HG02852 (cell line): ENCODE measurements around the gene ACE2.

Source experiments
- ATAC-seq: cut with Tn5 transposase; IDR thresholded peaks from one replicate; pipeline ENCODE4 v1.9.1; 2021; ENCODE audit warnings: mild to moderate bottlenecking, moderate library complexity; ENCODE audit not compliant: unreplicated experiment

The ACE2 gene

DNA sequence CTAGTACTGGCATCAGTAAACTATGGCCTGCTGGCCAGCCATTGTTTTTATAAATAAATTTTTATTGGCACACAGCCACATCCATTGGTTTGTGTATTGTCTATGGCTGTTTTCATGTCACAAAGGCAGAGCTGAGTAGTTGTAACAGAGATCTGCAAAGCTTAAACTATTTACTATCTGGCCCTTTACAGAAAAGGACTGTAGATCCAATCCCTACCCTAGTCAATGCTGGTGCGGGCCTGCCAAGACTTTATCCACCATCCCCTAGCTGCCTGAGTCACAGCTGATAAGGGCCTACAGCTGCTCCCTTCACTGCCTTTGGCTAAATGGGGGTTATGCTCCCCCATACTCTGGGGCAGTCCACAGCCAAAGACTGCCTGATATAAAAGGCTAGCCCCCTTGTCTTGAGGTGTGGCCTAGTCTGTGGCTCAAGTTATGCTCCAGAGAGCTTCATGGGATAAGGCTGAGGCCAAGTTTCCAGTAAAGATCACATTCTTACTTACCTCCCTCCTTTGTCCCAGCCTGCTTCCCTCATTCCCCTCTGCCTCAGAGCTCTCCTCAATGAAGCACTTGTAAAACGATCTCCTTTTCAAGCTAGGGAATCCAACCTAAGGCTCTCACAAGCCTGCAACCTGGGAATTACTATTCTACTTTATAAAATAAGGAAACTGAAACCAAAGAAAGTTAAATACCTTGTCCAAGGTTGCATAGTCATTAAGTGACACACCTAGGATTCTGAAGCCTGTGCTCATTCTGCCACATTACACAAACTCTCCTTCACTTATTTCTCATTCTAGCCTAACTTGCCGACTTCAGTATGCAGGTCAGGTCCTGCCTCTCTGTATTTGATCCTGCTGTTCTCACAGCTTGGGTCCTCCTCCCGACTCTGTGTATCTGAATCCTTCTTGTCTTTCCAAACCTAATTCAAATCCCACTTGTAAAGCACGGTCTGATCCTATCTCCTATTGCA is 20.7 kb downstream of the ACE2 start:
- ATAC-seq, result no peak

GRCh38 chrX:15576019-15576418 is 24.7 kb downstream of the ACE2 start:
- no peak for ATAC-seq

GRCh38 chrX:15574017-15574416 is 26.7 kb downstream of the ACE2 start:
- ATAC-seq, result no peak

DNA sequence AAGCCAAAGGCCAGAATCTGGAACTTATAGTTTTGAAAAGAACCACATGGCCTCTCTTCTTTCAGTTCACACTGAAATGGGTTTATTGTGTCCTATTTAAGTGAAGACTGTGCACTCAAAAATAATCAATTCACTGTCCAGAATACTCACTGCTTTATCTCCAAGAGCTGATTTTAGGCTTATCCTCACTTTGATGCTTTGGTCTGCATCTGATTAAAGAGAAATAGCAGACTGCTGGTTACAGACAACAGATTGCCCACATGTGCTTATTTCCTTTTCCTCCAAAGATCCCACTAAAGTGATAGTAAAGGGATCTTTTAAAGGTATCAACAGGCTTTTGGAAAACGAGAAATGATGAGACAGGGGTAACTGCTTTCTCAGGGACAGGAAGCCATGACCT is 30.6 kb downstream of the ACE2 start:
- ATAC-seq, result no peak

GRCh38 chrX:15567886-15568616 is 32.7 kb downstream of the ACE2 start:
- no peak for ATAC-seq

- no peak for ATAC-seq
Measured at GRCh38 chrX:15567267-15567666, 33.5 kb downstream of the ACE2 start.

DNA sequence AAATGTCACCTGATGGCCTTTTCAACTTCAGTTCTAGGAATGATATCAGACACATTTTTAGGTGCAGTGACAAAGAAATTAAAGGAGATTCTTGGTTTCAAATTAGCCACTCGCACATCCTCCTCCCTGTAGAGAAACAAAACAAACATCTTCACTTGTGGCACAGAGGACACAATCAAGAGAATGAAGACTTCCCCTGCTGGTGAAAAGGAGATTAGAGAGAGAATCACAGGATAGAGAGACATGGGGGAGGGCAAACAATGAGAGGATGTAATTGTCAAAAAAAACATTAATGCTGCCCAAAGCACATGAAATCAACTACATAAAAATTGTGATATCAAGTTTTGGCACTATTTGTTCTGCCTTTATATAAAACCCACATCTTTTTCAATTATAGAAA is 34.5 kb downstream of the ACE2 start:
- no peak for ATAC-seq

- peak; percentile 61 for ATAC-seq
Measured at GRCh38 chrX:15564981-15565579, 35.7 kb downstream of the ACE2 start.

DNA sequence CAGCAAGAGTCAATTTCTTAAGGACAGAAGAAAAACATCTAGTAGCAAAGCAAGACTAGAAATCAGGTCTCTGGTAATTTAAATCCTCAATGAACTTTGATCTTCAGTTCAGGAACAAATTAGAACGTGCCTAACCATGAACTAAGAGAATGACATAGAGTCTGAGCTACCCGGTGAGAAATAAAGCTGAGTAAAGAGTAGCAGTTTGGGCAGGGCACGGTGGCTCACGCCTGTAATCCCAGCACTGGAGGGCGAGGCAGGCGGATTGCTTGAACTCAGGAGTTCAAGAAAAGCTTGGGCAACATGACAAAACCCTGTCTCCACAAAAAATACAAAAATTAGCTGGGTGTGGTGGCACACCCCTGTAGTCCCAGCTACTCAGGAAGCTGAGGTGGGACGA is 37.7 kb downstream of the ACE2 start:
- no peak for ATAC-seq

GRCh38 chrX:15560924-15561323 is 39.8 kb downstream of the ACE2 start:
- no peak for ATAC-seq

GRCh38 chrX:15559227-15559626 is 41.5 kb downstream of the ACE2 start:
- no peak for ATAC-seq

- ATAC-seq, result no peak
Measured at GRCh38 chrX:15549189-15550012, 51.4 kb downstream of the ACE2 start.

GRCh38 chrX:15547356-15547755 is 53.4 kb downstream of the ACE2 start:
- no peak for ATAC-seq

DNA sequence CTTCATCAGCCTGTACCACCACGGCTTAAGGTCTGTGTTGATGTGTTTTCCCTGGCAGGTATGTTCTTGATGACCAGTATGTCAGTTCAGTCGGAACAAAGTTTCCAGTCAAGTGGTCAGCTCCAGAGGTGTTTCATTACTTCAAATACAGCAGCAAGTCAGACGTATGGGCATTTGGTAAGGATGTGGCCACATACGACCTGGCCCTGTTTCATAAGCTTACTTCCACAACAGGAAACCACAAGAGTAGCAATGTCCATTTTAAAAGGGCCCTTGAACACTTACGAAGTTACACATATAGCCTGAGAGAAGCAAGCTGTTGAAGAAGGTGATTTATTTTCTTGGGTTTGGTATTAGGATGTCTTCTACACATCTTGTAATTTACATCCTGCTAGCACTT is 54.0 kb downstream of the ACE2 start:
- no peak for ATAC-seq

GRCh38 chrX:15530318-15530717 is 70.4 kb downstream of the ACE2 start:
- ATAC-seq, result no peak

DNA sequence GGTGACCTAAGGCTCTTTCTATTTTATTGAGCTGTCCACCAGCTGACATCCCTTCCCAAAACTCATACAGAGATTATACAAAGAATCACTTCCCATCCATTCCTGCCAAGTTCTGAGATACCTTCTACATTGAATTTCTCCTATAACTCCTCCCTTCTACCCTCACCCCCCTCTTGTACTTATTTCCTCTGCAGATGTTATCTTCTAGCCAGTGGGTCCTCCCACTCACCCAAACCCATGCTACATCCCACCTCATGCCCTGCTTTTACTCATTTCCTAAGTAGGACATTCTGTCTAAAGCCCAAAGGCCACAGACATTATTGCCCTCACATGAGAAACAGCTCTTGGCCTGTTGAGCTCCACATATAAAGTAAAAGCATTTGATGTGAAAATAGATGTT is 71.6 kb downstream of the ACE2 start:
- no peak for ATAC-seq

GRCh38 chrX:15525664-15526416 is 74.9 kb downstream of the ACE2 start:
- no peak for ATAC-seq

- ATAC-seq, result no peak
Measured at GRCh38 chrX:15524417-15524816, 76.3 kb downstream of the ACE2 start.

- no peak for ATAC-seq
Measured at GRCh38 chrX:15523088-15523487, 77.7 kb downstream of the ACE2 start.

DNA sequence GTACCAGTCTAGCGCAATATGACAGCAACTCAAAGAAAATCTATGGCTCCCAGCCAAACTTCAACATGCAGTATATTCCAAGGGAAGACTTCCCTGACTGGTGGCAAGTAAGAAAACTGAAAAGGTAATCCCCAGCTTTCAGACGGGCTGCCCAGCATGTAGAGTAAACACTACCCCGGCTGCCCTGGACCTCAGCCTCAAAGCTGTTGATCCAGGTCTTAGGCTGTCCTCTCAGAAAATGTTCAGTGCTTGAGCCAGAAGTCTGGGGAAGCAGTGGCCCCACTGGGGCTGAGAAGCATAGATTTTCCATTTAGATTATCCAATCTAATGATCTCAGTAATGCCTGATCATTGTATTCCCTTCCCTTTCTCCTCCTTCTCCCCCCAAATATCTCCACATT is 78.3 kb downstream of the ACE2 start:
- ATAC-seq, result no peak
